AG09309 (cell line): ENCODE measurements around the gene ASPG.

ENCODE experiments used
- DNase-seq: peaks from one replicate; pipeline ENCODE4 v3.0.0-alpha.2; 2010; ENCODE audit warnings: low read depth
- H3K4me3 ChIP-seq: 2 replicates; pipeline ENCODE4 v1.5.1; 2011; ENCODE audit warnings: mild to moderate bottlenecking, low read depth, low read length, moderate library complexity; ENCODE audit not compliant: control insufficient read depth
- CTCF ChIP-seq: IDR thresholded peaks from 2 replicates; pipeline ENCODE4 v1.5.1; 2011; ENCODE audit warnings: mild to moderate bottlenecking, low read depth, low read length, inconsistent platforms; ENCODE audit not compliant: insufficient read depth, control insufficient read depth; ENCODE audit errors: missing control alignments

Gene ASPG

GRCh38 chr14:104085032-104085888 lies at the start of gene ASPG:
ASPG (plus strand) TSS chr14:104085700; CDS start chr14:104085771, 71 bp downstream.
- no peak for DNase-seq
- TF ChIP-seq CTCF, result no peak
- no peak within 1 kb of the TSS for H3K4me3 ChIP-seq

- TF ChIP-seq CTCF, result no peak
- DNase-seq, result no peak
- H3K4me3 ChIP-seq, result no peak overlapping the region
These were observed 49.3 kb upstream of the ASPG start for GRCh38 chr14:104036212-104036611.

- no peak overlapping the region for H3K4me3 ChIP-seq
- TF ChIP-seq CTCF, result no peak
- no peak for DNase-seq
These were observed 48.4 kb upstream of the ASPG start for GRCh38 chr14:104037074-104037473.

- no peak for DNase-seq
- no peak for TF ChIP-seq CTCF
These were observed 47.6 kb upstream of the ASPG start for GRCh38 chr14:104037903-104038302.

GRCh38 chr14:104039214-104039613 lies 46.3 kb upstream of the ASPG start:
- no peak for DNase-seq
- H3K4me3 ChIP-seq, result no peak overlapping the region
- TF ChIP-seq CTCF, result no peak

More at GRCh38 chr14:104037903-104038302, 47.6 kb upstream of the ASPG start:
- no peak overlapping the region for H3K4me3 ChIP-seq

- no peak overlapping the region for H3K4me3 ChIP-seq
- no peak for TF ChIP-seq CTCF
- no peak for DNase-seq
These were observed 45.0 kb upstream of the ASPG start for GRCh38 chr14:104040539-104040938.
